OCI-LY1 (cell line): ENCODE data around the gene ICAM2.

ENCODE experiments used
- H2AFZ ChIP-seq: fragments of 200-600 bp; sonication (generic), shearing (Covaris generic); 2 replicates; pipeline ENCODE4 v1.6.0; 2014; ENCODE audit warnings: antibody characterized with exemption, mild to moderate bottlenecking, low read length
- H3F3A ChIP-seq: fragments of 200-600 bp; sonication (generic), shearing (Covaris generic); 2 replicates; pipeline ENCODE4 v1.6.0; 2014; ENCODE audit warnings: mild to moderate bottlenecking, antibody characterized with exemption, low read length, moderate library complexity; ENCODE audit not compliant: insufficient read depth
- H3K27ac ChIP-seq: fragments of 200-600 bp; sonication (generic); 2 replicates; pipeline ENCODE4 v1.5.1; 2014; ENCODE audit warnings: low read length, mixed run types, mild to moderate bottlenecking, low read depth; ENCODE audit not compliant: poor library complexity, severe bottlenecking
- H3K27me3 ChIP-seq: fragments of 200-600 bp; sonication (generic); 2 replicates; pipeline ENCODE4 v1.6.0; 2014; ENCODE audit warnings: antibody characterized with exemption, mild to moderate bottlenecking, low read length, moderate library complexity; ENCODE audit not compliant: insufficient read depth
- H3K36me3 ChIP-seq: fragments of 200-600 bp; sonication (generic); 2 replicates; pipeline ENCODE4 v1.6.1; 2014; ENCODE audit warnings: mild to moderate bottlenecking, antibody characterized with exemption, low read length, moderate library complexity, mixed read lengths; ENCODE audit not compliant: insufficient read depth
- H3K4me1 ChIP-seq: fragments of 200-600 bp; sonication (generic); 2 replicates; pipeline ENCODE4 v1.5.1; 2014; ENCODE audit warnings: mild to moderate bottlenecking, low read length, moderate library complexity; ENCODE audit not compliant: insufficient read depth, severe bottlenecking
- H3K4me2 ChIP-seq: fragments of 200-600 bp; sonication (generic), shearing (Covaris generic); 2 replicates; pipeline ENCODE4 v1.6.1; 2014; ENCODE audit warnings: low read length
- H3K4me3 ChIP-seq: fragments of 200-600 bp; sonication (generic); 2 replicates; pipeline ENCODE4 v1.5.1; 2014; ENCODE audit warnings: low read length, low read depth, mild to moderate bottlenecking, mixed read lengths; ENCODE audit not compliant: poor library complexity, severe bottlenecking
- H3K79me2 ChIP-seq: fragments of 200-600 bp; shearing (Covaris generic); 2 replicates; pipeline ENCODE4 v1.6.1; 2016; ENCODE audit warnings: mixed run types, low read length, mixed read lengths; ENCODE audit not compliant: insufficient read depth
- H3K9ac ChIP-seq: fragments of 200-600 bp; sonication (generic), shearing (Covaris generic); 2 replicates; pipeline ENCODE4 v1.6.1; 2014; ENCODE audit warnings: mild to moderate bottlenecking, low read length, mixed read lengths
- H3K9me2 ChIP-seq: fragments of 200-600 bp; sonication (generic), shearing (Covaris generic); 2 replicates; pipeline ENCODE4 v1.6.1; 2014; ENCODE audit warnings: low read depth, mild to moderate bottlenecking, low read length, mixed read lengths
- H3K9me3 ChIP-seq: fragments of 200-600 bp; shearing (Covaris generic); 2 replicates; pipeline ENCODE4 v1.6.1; 2014; ENCODE audit warnings: low read length, mixed read lengths
- H4K20me1 ChIP-seq: fragments of 200-600 bp; sonication (generic), shearing (Covaris generic); 2 replicates; pipeline ENCODE4 v1.6.0; 2016; ENCODE audit warnings: mild to moderate bottlenecking, low read length; ENCODE audit not compliant: insufficient read depth
- CTCF ChIP-seq: fragments of 200-600 bp; sonication (generic), shearing (Covaris generic); IDR thresholded peaks from 2 replicates; pipeline ENCODE4 v1.5.1; 2017; ENCODE audit warnings: mild to moderate bottlenecking, antibody characterized with exemption, low read length, moderate library complexity, mixed read lengths
- EZH2 ChIP-seq: fragments of 200-600 bp; sonication (generic), shearing (Covaris generic); IDR thresholded peaks from 2 replicates; pipeline ENCODE4 v1.8.0; 2017; ENCODE audit warnings: borderline replicate concordance, mixed run types, mild to moderate bottlenecking, antibody characterized with exemption, low read length, moderate library complexity, mixed read lengths

Gene ICAM2

GRCh38 chr17:63969278-63969677 lies 51.2 kb downstream of the ICAM2 start:
- H3K9ac ChIP-seq, result no peak overlapping the region
- no peaks in the 10 kb centered on the region for H3K79me2 ChIP-seq
- H3K27ac ChIP-seq, result no peak overlapping the region
- no peaks in the 10 kb centered on the region for H4K20me1 ChIP-seq
- no peaks in the 10 kb centered on the region for H3K27me3 ChIP-seq
- no peak overlapping the region for H2AFZ ChIP-seq
- H3K4me3 ChIP-seq, result no peak overlapping the region
- H3K4me2 ChIP-seq, result no peak overlapping the region
- no peaks in the 10 kb centered on the region for H3K36me3 ChIP-seq
- no peaks in the 10 kb centered on the region for H3K4me1 ChIP-seq
- TF ChIP-seq CTCF, result no peak
- H3F3A ChIP-seq, result no peaks in the 10 kb centered on the region
- H3K9me3 ChIP-seq, result no peaks in the 10 kb centered on the region
- H3K9me2 ChIP-seq, result no peaks in the 10 kb centered on the region

- Histone ChIP-seq H3K27ac (no peak overlapping the region), H2AFZ (no peak overlapping the region), H3F3A (no peaks in the 10 kb centered on the region), H3K36me3 (no peaks in the 10 kb centered on the region), H3K27me3 (no peaks in the 10 kb centered on the region), H3K4me1 (no peaks in the 10 kb centered on the region), H3K4me2 (no peak overlapping the region), H3K9me3 (no peaks in the 10 kb centered on the region), H3K79me2 (no peaks in the 10 kb centered on the region), H4K20me1 (no peaks in the 10 kb centered on the region), H3K9ac (no peak overlapping the region), H3K9me2 (no peaks in the 10 kb centered on the region), H3K4me3 (no peak overlapping the region)
- TF ChIP-seq CTCF, result no peak
- TF ChIP-seq EZH2, result no peak
These were observed 52.5 kb downstream of the ICAM2 start for GRCh38 chr17:63967953-63968352.

GRCh38 chr17:63966646-63967264 lies 53.7 kb downstream of the ICAM2 start:
- no peaks in the 10 kb centered on the region for H3K9me2 ChIP-seq
- no peaks in the 10 kb centered on the region for H3K27me3 ChIP-seq
- no peaks in the 10 kb centered on the region for H3K36me3 ChIP-seq
- no peak overlapping the region for H3K4me2 ChIP-seq
- H3K27ac ChIP-seq, result no peak overlapping the region
- H3K79me2 ChIP-seq, result no peaks in the 10 kb centered on the region
- no peaks in the 10 kb centered on the region for H4K20me1 ChIP-seq
- TF ChIP-seq EZH2, result no peak
- TF ChIP-seq CTCF, result no peak
- H3K4me3 ChIP-seq, result no peak overlapping the region
- no peak overlapping the region for H3K9ac ChIP-seq
- no peak overlapping the region for H2AFZ ChIP-seq
- no peaks in the 10 kb centered on the region for H3K4me1 ChIP-seq
- no peaks in the 10 kb centered on the region for H3F3A ChIP-seq
- H3K9me3 ChIP-seq, result no peaks in the 10 kb centered on the region
